LNCAP (cell line): ENCODE results near the gene COLQ.

Experiments
- TF ChIP-seq, protein P1 (sequence below): fragments of 450-650 bp; IDR thresholded peaks from 2 replicates; pipeline ENCODE4 v1.5.1; 2017; ENCODE audit warnings: mild to moderate bottlenecking

The COLQ gene

DNA sequence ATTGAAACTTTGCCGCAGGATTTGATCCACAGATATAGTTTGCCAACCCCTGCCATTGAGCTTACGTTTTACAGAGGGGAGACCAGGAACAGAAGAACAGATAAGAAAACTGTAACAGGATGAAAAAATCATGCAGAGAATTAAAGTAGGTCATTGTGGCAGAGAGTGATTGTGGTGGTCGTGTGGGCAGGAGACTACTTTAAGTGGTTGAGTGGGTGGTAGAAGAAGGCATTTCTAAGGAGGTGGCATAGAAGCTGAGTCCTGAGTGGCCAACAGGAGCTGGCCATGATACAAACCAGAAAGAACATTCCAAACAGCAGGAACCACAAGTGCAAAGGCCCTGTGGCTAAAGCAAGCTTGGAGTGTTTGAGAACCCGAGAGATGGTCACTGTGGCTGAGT is 34.5 kb downstream of the COLQ start:
- TF ChIP-seq, protein P1, sequence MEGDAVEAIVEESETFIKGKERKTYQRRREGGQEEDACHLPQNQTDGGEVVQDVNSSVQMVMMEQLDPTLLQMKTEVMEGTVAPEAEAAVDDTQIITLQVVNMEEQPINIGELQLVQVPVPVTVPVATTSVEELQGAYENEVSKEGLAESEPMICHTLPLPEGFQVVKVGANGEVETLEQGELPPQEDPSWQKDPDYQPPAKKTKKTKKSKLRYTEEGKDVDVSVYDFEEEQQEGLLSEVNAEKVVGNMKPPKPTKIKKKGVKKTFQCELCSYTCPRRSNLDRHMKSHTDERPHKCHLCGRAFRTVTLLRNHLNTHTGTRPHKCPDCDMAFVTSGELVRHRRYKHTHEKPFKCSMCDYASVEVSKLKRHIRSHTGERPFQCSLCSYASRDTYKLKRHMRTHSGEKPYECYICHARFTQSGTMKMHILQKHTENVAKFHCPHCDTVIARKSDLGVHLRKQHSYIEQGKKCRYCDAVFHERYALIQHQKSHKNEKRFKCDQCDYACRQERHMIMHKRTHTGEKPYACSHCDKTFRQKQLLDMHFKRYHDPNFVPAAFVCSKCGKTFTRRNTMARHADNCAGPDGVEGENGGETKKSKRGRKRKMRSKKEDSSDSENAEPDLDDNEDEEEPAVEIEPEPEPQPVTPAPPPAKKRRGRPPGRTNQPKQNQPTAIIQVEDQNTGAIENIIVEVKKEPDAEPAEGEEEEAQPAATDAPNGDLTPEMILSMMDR, result no peak

DNA sequence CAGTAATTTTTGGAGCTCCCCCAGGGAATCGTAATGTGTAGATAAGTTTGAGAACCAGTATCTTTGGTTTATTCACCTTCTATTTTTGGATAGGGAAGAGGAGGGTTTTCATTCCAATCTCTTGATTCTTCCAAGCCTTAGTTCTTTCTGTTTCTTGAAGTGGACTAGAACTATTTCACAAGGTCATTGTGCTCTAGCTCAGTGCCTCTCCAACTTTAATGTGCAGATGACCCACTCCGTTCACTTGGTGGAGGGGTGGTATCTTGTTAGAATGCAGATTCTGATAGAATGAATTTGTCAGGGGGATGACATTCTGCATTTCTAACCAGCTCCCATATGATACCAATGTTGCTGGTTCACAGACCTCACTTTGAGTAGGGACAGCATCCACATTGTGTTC is 35.5 kb downstream of the COLQ start:
- TF ChIP-seq, protein P1, result no peak

DNA sequence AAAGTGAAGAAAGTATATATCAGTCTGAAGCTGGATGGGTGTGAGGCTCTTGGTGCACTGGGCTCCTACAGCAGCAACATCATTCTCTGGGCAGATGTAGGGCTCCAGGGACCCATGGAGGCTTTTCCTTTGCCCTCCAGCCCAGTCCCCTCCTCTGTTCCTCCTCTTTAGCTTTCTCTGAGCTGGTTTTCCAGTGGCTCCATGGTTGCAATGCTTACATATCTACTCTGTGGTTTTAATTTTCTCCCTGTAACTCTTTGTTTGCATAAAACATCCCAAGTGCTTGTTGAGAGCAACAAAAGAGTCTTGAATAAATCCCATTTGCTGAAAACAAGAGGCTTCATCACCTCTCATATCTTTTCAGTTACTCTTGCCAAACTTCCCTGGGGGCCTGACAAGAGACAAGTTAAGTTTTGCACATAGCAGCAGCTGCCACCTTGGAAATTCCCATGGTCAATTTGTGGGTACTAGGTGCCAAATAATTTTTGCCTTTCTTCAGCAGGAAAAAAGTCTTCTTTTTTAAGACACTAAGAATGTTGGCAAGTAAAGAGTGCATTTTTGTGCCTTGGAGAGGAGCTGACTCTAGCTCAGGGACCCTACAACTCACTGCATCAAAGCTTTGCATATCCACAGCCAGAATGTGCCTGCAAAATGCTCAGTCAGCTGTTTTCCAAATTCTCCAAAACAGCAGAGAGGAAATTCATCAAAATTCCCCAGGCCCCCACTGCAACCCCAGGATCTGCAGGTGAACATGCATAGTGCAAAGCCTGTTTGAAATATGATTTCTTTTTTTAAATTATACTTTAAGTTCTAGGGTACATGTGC is 41.9 kb downstream of the COLQ start:
- TF ChIP-seq, protein P1, result no peak

DNA sequence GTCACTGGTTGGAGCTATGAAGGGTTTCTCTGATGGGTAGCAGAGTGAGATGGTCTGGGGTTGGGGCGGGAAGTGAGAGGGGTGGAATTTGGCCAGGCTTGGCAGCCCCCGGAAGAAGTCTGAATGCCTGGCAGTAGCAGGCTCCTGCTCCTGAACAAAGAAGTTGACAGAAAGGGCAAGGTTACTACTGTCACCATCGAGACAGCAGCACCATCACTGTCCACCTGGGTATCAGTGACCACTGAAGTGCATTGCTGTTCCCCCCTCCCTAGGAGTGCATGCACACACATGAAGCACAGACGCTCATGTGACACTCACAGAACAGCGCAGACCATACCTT is 42.9 kb downstream of the COLQ start:
- TF ChIP-seq, protein P1, result no peak

DNA sequence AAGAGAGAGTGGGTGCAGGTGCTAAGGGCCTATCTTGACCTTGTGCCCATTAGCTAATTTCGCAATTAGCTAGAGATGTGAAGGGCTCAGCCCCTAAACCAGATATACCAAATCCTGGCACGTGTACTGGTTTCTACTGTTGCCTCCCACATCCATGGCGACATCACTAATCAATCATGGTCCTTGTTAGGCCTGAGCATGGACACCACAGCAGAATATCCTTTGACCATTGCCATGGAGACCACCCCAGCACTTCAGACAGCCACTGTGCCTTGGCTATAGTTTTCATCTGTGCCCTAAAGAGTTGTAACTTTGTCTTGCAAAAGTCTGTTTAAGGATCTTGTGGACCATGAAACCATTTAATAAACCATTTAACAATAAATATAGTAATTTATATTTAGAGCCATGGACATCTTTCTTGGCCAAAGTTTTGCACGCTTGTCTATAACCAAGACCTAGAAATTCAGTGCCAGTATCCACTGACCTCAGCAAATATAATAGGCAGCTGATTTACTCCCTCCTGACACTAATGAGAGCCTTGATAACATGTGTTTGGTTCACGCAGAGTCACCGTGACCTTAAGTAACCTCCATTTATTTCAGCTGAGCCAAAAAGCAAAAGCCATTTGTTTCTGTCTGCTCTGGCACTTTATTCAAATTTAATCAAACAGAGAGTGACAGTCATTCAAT is 43.4 kb downstream of the COLQ start:
- TF ChIP-seq, protein P1, result no peak

DNA sequence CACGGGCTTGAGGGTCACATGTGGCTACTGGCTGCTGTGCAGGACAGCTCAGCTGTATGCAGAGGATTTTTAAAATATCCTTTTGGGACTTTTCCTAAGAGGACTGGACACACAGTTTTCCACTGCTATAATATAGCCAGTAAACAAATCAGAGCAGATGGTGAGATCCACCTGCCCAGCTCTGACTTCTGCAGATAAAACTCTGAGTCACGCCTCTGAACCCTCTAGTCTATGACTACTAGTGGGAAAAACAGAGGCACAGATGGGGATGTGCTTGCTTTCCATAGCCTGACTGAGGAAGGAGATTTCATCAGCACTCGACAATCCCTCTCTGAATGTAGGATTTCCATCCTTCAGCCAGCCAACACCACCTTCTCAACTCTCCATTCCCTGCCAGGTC is 45.1 kb downstream of the COLQ start:
- TF ChIP-seq, protein P1, result no peak

DNA sequence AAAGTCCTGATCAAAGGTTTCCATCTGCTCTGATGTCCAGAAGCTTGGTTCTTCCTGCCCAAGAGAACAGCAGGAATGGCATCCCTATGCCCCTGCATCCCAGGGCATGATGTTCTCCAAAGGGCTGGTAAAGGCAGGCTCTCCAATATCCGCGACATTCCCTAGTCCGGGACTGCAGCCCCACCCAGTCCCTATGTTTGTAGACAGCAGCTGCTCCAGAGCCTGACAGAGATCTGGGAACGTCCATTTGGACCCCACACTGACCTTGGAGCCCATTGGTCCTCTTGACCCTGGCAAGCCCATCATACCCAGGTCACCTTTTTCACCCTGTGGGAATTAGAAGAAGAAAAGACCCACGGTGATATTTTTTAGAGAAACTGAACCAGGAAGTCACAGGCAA is 46.3 kb downstream of the COLQ start:
- TF ChIP-seq, protein P1, result no peak
